ENCODE measurements around the gene SLCO1A2.

Gene SLCO1A2

DNA sequence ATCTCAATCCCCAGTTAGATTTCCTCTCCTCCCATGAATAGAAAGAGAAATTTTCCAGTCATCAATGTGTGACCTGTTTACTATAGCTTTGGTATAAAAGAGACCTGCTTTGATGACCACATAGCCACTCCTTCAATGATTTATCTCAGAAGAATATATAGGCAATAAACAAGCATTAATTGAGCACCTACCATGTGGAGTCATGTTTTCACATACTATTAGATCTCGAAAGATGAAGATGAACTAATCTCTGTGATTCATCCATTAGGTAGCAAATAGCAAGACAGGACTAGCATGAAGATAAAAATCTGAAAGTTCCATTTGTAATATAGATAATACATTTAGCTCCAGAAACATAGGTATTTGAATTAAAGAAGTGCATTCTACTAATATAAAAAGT, 40.5 kb downstream of the SLCO1A2 start:
- Mint-ChIP-seq H3K9me3 (no peaks in the 10 kb centered on the region), H3K27ac (no peak overlapping the region), H3K4me1 (ENCODE audit: low read depth) (no peaks in the 10 kb centered on the region), H3K36me3 (ENCODE audit: low read depth) (no peaks in the 10 kb centered on the region), H3K27me3 (ENCODE audit: low read depth) (peaks cover 3% of the 10 kb centered on the region), H3K4me3 (no peak overlapping the region)

- Mint-ChIP-seq H3K27me3 (ENCODE audit: low read depth) (peaks cover 1% of the 10 kb centered on the region), H3K9me3 (no peaks in the 10 kb centered on the region), H3K27ac (no peak overlapping the region), H3K36me3 (ENCODE audit: low read depth) (no peaks in the 10 kb centered on the region), H3K4me3 (no peak overlapping the region), H3K4me1 (ENCODE audit: low read depth) (no peaks in the 10 kb centered on the region)
Observed at GRCh38 chr12:21292111-21292510, 42.6 kb downstream of the SLCO1A2 start.

GRCh38 chr12:21289698-21290097, 45.0 kb downstream of the SLCO1A2 start:
- no peaks in the 10 kb centered on the region for H3K36me3 Mint-ChIP-seq (ENCODE audit: low read depth)
- no peaks in the 10 kb centered on the region for H3K27me3 Mint-ChIP-seq (ENCODE audit: low read depth)
- no peaks in the 10 kb centered on the region for H3K4me1 Mint-ChIP-seq (ENCODE audit: low read depth)
- no peaks in the 10 kb centered on the region for H3K9me3 Mint-ChIP-seq
- H3K27ac Mint-ChIP-seq, result no peak overlapping the region
- no peak overlapping the region for H3K4me3 Mint-ChIP-seq

- H3K4me1 Mint-ChIP-seq (ENCODE audit: low read depth), result no peaks in the 10 kb centered on the region
- no peak overlapping the region for H3K27ac Mint-ChIP-seq
- H3K27me3 Mint-ChIP-seq (ENCODE audit: low read depth), result peaks cover 6% of the 10 kb centered on the region
- H3K36me3 Mint-ChIP-seq (ENCODE audit: low read depth), result no peaks in the 10 kb centered on the region
- H3K4me3 Mint-ChIP-seq, result no peak overlapping the region
- no peaks in the 10 kb centered on the region for H3K9me3 Mint-ChIP-seq
Observed at GRCh38 chr12:21276826-21277225, 57.9 kb downstream of the SLCO1A2 start.

DNA sequence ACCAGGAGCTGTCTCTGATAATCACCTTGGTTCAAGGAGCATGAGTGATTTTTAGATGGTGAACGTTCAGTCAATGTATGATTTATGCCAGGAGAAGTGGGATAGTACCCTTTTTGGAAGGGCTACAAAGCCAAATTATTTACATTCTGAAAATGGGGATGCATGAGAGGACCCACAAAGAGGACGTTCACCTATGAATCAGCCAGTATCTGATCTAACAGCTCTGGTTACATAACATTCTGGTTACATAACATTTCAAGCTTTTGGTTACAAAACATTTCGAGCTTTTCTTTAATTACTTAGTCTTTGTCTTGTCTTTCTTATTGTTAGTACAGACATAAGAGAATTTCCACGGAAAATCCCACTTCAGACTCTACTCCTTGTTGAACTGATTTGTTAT, 68.8 kb downstream of the SLCO1A2 start:
- Mint-ChIP-seq H3K9me3 (no peaks in the 10 kb centered on the region), H3K27ac (no peak overlapping the region), H3K4me3 (no peak overlapping the region), H3K27me3 (ENCODE audit: low read depth) (no peaks in the 10 kb centered on the region), H3K4me1 (ENCODE audit: low read depth) (no peaks in the 10 kb centered on the region), H3K36me3 (ENCODE audit: low read depth) (no peaks in the 10 kb centered on the region)

- no peaks in the 10 kb centered on the region for H3K4me1 Mint-ChIP-seq (ENCODE audit: low read depth)
- no peak overlapping the region for H3K4me3 Mint-ChIP-seq
- H3K27me3 Mint-ChIP-seq (ENCODE audit: low read depth), result no peaks in the 10 kb centered on the region
- no peaks in the 10 kb centered on the region for H3K9me3 Mint-ChIP-seq
- H3K36me3 Mint-ChIP-seq (ENCODE audit: low read depth), result no peaks in the 10 kb centered on the region
- no peak overlapping the region for H3K27ac Mint-ChIP-seq
Observed at GRCh38 chr12:21264232-21264631, 70.5 kb downstream of the SLCO1A2 start.

GRCh38 chr12:21257172-21257571, 77.5 kb downstream of the SLCO1A2 start:
- Mint-ChIP-seq H3K9me3 (no peaks in the 10 kb centered on the region), H3K27me3 (ENCODE audit: low read depth) (no peaks in the 10 kb centered on the region), H3K4me1 (ENCODE audit: low read depth) (no peaks in the 10 kb centered on the region), H3K27ac (no peak overlapping the region), H3K36me3 (ENCODE audit: low read depth) (no peaks in the 10 kb centered on the region), H3K4me3 (no peak overlapping the region)

DNA sequence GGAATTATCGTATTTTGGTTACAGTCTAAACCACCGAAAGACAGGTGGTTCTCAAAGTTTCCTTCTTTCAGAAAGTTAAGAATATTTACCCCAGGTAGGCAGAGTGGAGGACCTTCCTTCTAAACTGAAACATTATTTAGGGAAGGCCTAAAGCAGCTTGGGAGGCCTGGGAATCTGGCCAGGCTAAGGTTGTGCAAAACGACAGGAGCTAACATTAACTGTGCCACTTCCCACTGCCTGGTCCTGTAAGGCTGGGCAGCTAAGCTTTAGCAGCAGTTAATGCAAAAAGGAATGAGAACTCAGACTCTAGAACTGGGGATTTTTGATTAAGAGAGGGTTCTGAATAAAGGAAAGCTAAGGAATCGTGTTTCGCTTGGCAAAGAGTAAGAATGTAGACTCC, 82.6 kb downstream of the SLCO1A2 start:
- no peak overlapping the region for H3K27ac Mint-ChIP-seq
- H3K4me1 Mint-ChIP-seq (ENCODE audit: low read depth), result no peaks in the 10 kb centered on the region
- H3K27me3 Mint-ChIP-seq (ENCODE audit: low read depth), result no peaks in the 10 kb centered on the region

DNA sequence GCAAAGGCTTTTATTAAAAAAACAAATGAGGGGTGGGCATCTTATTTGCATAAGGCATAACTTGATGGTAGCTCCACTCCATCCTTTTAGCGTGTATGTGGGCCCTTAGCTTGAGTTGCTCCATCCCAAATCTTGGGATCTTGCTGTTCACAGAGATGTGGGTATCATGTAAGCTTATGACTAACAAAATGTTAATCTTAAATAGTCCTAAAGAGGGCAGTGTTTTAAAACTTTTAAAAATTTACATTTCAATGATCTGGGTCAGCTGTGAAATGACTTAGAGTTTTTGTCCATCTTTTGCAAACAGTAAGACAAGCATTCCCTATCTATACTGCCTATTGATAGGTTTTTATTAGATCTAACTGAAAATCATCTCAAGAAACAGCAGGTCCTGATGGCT, 86.0 kb downstream of the SLCO1A2 start:
- no peak overlapping the region for H3K27ac Mint-ChIP-seq

More for the DNA sequence above, 82.6 kb downstream of the SLCO1A2 start:
- Mint-ChIP-seq H3K36me3 (ENCODE audit: low read depth) (no peaks in the 10 kb centered on the region), H3K4me3 (no peak overlapping the region), H3K9me3 (no peaks in the 10 kb centered on the region)

DNA sequence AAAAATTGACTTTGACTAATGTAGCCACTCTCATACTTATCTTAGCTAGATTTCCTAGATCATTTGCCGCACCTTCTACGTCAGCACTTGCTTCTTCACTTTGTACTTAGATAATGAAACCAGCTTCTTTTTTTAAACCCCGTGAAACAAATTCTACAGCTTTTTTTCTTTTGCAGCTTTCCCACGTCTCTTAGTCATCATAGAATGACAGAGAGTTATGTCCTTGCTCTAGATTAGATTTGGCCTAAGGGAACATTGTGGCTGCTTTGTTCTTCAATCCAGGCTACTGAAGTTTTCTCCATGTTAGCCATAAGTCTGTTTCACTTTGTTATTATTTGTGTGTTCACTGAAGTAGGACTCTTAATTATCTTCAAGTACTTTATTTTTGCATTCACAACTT, 94.9 kb downstream of the SLCO1A2 start:
- Mint-ChIP-seq H3K9me3 (no peaks in the 10 kb centered on the region), H3K36me3 (ENCODE audit: low read depth) (no peaks in the 10 kb centered on the region), H3K4me1 (ENCODE audit: low read depth) (no peaks in the 10 kb centered on the region), H3K27me3 (ENCODE audit: low read depth) (no peaks in the 10 kb centered on the region), H3K27ac (no peak overlapping the region), H3K4me3 (no peak overlapping the region)

More for the DNA sequence above, 86.0 kb downstream of the SLCO1A2 start:
- H3K27me3 Mint-ChIP-seq (ENCODE audit: low read depth), result no peaks in the 10 kb centered on the region
- H3K4me1 Mint-ChIP-seq (ENCODE audit: low read depth), result no peaks in the 10 kb centered on the region
- H3K4me3 Mint-ChIP-seq, result no peak overlapping the region
- no peaks in the 10 kb centered on the region for H3K9me3 Mint-ChIP-seq
- no peaks in the 10 kb centered on the region for H3K36me3 Mint-ChIP-seq (ENCODE audit: low read depth)

DNA sequence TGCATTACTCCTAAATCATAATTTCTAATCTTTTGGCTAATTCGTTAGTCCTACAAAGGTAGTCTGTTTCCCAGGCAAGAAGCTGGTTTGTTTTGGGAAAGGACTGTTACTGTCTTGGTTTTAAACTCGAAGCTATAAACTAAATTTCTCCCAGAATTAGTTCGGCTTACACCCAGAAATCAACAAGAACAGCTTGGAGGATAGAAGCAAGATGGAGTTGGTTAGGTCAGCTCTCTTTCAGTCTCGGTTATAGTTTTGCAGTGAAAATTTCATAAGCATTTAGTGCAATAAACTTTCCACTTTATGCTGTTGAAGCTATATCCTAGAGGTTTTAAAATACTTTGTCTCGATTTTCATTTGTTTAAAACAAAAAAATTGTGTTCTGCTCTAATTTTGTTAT, 100.3 kb downstream of the SLCO1A2 start:
- no peak overlapping the region for H3K27ac Mint-ChIP-seq
- no peaks in the 10 kb centered on the region for H3K36me3 Mint-ChIP-seq (ENCODE audit: low read depth)
- H3K27me3 Mint-ChIP-seq (ENCODE audit: low read depth), result no peaks in the 10 kb centered on the region
- H3K9me3 Mint-ChIP-seq, result peaks cover 4% of the 10 kb centered on the region
- no peak overlapping the region for H3K4me3 Mint-ChIP-seq
- H3K4me1 Mint-ChIP-seq (ENCODE audit: low read depth), result no peaks in the 10 kb centered on the region

DNA sequence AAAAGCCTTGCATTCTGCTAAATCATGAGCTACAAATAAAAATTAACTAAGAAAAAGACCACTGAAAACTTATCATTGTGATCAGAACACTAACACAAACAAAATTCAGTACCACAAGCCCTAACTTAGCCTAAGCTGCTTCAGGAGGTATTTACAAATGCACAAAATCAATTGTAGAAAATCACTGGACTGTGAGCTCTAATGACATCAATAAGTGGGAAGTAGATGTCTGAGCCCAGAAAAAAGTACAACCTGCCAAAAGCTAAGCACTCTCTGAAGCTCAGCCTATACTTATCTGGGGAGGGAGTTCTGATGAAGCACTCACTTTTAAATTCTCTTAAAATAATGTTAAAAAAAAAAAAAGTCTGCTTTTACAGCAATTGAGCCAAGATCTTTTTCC, 110.8 kb downstream of the SLCO1A2 start:
- Mint-ChIP-seq H3K27me3 (ENCODE audit: low read depth) (no peaks in the 10 kb centered on the region), H3K36me3 (ENCODE audit: low read depth) (no peaks in the 10 kb centered on the region), H3K4me3 (no peak overlapping the region), H3K27ac (no peak overlapping the region), H3K9me3 (no peaks in the 10 kb centered on the region), H3K4me1 (ENCODE audit: low read depth) (no peaks in the 10 kb centered on the region)

GRCh38 chr12:21221778-21222177, 112.9 kb downstream of the SLCO1A2 start:
- no peaks in the 10 kb centered on the region for H3K27me3 Mint-ChIP-seq (ENCODE audit: low read depth)
- H3K27ac Mint-ChIP-seq, result no peak overlapping the region
- H3K4me3 Mint-ChIP-seq, result no peak overlapping the region
- H3K4me1 Mint-ChIP-seq (ENCODE audit: low read depth), result no peaks in the 10 kb centered on the region
- no peaks in the 10 kb centered on the region for H3K9me3 Mint-ChIP-seq
- no peaks in the 10 kb centered on the region for H3K36me3 Mint-ChIP-seq (ENCODE audit: low read depth)

- no peaks in the 10 kb centered on the region for H3K36me3 Mint-ChIP-seq (ENCODE audit: low read depth)
- H3K4me3 Mint-ChIP-seq, result no peak overlapping the region
- no peaks in the 10 kb centered on the region for H3K27me3 Mint-ChIP-seq (ENCODE audit: low read depth)
- no peak overlapping the region for H3K27ac Mint-ChIP-seq
- no peaks in the 10 kb centered on the region for H3K9me3 Mint-ChIP-seq
- H3K4me1 Mint-ChIP-seq (ENCODE audit: low read depth), result no peaks in the 10 kb centered on the region
Observed at GRCh38 chr12:21221072-21221471, 113.6 kb downstream of the SLCO1A2 start.

DNA sequence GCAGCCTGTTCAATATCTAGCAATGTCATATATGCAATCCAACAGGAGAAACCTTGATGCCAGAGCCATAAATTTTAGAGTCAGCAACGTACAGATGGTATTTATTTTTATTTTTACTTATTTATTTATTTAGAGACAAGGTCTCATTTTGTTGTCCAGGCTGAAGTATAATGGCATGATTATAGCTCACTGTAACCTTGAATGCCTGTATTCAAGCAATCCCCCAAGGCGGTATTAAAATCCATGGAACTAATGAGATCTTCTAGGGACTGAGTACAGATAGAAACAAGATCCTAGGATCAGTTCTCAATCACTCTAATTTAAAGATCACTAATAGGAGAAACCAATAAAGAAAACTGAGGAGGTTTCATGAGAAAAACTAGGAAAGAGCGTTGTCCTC, 114.5 kb downstream of the SLCO1A2 start:
- no peaks in the 10 kb centered on the region for H3K9me3 Mint-ChIP-seq
- H3K27me3 Mint-ChIP-seq (ENCODE audit: low read depth), result no peaks in the 10 kb centered on the region
- no peak overlapping the region for H3K4me3 Mint-ChIP-seq
- no peaks in the 10 kb centered on the region for H3K4me1 Mint-ChIP-seq (ENCODE audit: low read depth)
- no peak overlapping the region for H3K27ac Mint-ChIP-seq
- H3K36me3 Mint-ChIP-seq (ENCODE audit: low read depth), result no peaks in the 10 kb centered on the region

- no peaks in the 10 kb centered on the region for H3K36me3 Mint-ChIP-seq (ENCODE audit: low read depth)
- H3K4me3 Mint-ChIP-seq, result no peak overlapping the region
- no peaks in the 10 kb centered on the region for H3K27me3 Mint-ChIP-seq (ENCODE audit: low read depth)
Observed at GRCh38 chr12:21219206-21219605, 115.5 kb downstream of the SLCO1A2 start.

More at GRCh38 chr12:21219206-21219605, 115.5 kb downstream of the SLCO1A2 start:
- H3K9me3 Mint-ChIP-seq, result no peaks in the 10 kb centered on the region
- H3K4me1 Mint-ChIP-seq (ENCODE audit: low read depth), result no peaks in the 10 kb centered on the region
- H3K27ac Mint-ChIP-seq, result no peak overlapping the region

Measured in T-helper 1 cell treated with Interleukin-12 subunit alpha and Interleukin-12 subunit beta and Interleukin-4 antibody, amounts not matched to agents 30 μg/mL and 1 μg/mL, for 36 hours (primary cell).